A549 (cell line): ENCODE data around the gene IFT43. TPM values are rescaled to one million over a fixed set of nuclear protein-coding genes. Genes with fewer than 3 reads are reported as not detected.

Experiments
- ATAC-seq, 2 experiments: fragments of 200-7000 bp in 1 of 2; fragments of >200 bp in 1 of 2; cut with Nextera tagmentation in 1 of 2; cut with Tn5 transposase in 1 of 2; 3 replicates each; pipeline versions ENCODE4 v1.8.0 to v1.9.1; 2018 to 2020; ENCODE audit warnings: mild to moderate bottlenecking in 1 of 2, moderate library complexity in 1 of 2
- CTCF ChIA-PET: fragments of 300-600 bp; sonication (Branson Sonifier 250); formaldehyde crosslinking; extraction: SDS; loops from one replicate; lab custom pipeline; 2021; ENCODE audit warnings: antibody characterized with exemption, inconsistent platforms; lab: Yijun Ruan, JAX
- POLR2A ChIA-PET: fragments of 350-600 bp; formaldehyde crosslinking; extraction: SDS; loops from one replicate; lab custom pipeline; 2021; ENCODE audit warnings: antibody characterized with exemption, inconsistent platforms; lab: Yijun Ruan, JAX
- DNase-seq, 2 experiments: peaks; one replicate each; pipeline versions ENCODE4 v3.0.0 to v3.0.0-alpha.2; 2011 to 2016; ENCODE audit warnings: low read depth in 1 of 2, low spot score in 1 of 2
- FAIRE-seq: peaks from 2 replicates; lab custom pipeline; 2011; peaks lifted over from hg19 to GRCh38; lab: Jason Lieb, UNC
- H3K27ac ChIP-seq, 2 experiments: fragments of >200 bp; sonication (Bioruptor Twin); formaldehyde crosslinking; 3 replicates each; pipeline ENCODE4 v1.5.1; 2016 to 2017
- H3K4me1 ChIP-seq: fragments of >200 bp; sonication (Bioruptor Twin); formaldehyde crosslinking; 3 replicates; pipeline ENCODE4 v1.6.1; 2016
- H3K4me2 ChIP-seq: fragments of >200 bp; sonication (Bioruptor Twin); formaldehyde crosslinking; 3 replicates; pipeline ENCODE4 v1.6.1; 2016
- H3K4me3 ChIP-seq: fragments of >200 bp; sonication (Bioruptor Twin); formaldehyde crosslinking; 3 replicates; pipeline ENCODE4 v1.5.1; 2016
- H3K9me3 ChIP-seq: fragments of >200 bp; sonication (Bioruptor Twin); formaldehyde crosslinking; 3 replicates; pipeline ENCODE4 v1.6.1; 2016
- BHLHE40 ChIP-seq: IDR thresholded peaks from 2 replicates; pipeline ENCODE4 v1.6.1; 2012; ENCODE audit warnings: low read depth, low read length, inconsistent platforms
- CBX2 ChIP-seq: fragments of 200-600 bp; sonication (generic); IDR thresholded peaks from 2 replicates; pipeline ENCODE4 v1.6.1; 2016; ENCODE audit warnings: low read depth, mild to moderate bottlenecking, borderline replicate concordance
- CBX8 ChIP-seq: fragments of 200-600 bp; sonication (generic); IDR thresholded peaks from 2 replicates; pipeline ENCODE4 v1.6.1; 2016
- CEBPB ChIP-seq, 2 experiments: fragments of >200 bp in 1 of 2; sonication (Bioruptor Twin) in 1 of 2; formaldehyde crosslinking in 1 of 2; IDR thresholded peaks; 2 replicates each; pipeline ENCODE4 v1.6.1; 2012 to 2016
- CHD2 ChIP-seq: fragments of 150-350 bp; IDR thresholded peaks from 2 replicates; pipeline ENCODE4 v1.6.1; 2014; ENCODE audit warnings: low read length; ENCODE audit not compliant: partially characterized antibody
- EHF ChIP-seq: fragments of 250-450 bp; sonication (Bioruptor Pico); IDR thresholded peaks from 2 replicates; pipeline ENCODE4 v1.5.0; 2020; ENCODE audit warnings: mild to moderate bottlenecking
- EHMT2 ChIP-seq: fragments of 200-600 bp; sonication (generic); IDR thresholded peaks from 2 replicates; pipeline ENCODE4 v1.6.1; 2016; ENCODE audit warnings: antibody characterized with exemption, low read depth, mild to moderate bottlenecking, moderate library complexity
- FOXS1 ChIP-seq: fragments of 250-450 bp; sonication (Bioruptor Pico); IDR thresholded peaks from 2 replicates; pipeline ENCODE4 v1.5.0; 2020; ENCODE audit warnings: mild to moderate bottlenecking, moderate library complexity
- HEYL ChIP-seq: fragments of 250-450 bp; sonication (Bioruptor Pico); IDR thresholded peaks from 2 replicates; pipeline ENCODE4 v1.8.0; 2021; ENCODE audit warnings: mild to moderate bottlenecking, moderate library complexity
- HOXA7 ChIP-seq: fragments of 250-450 bp; sonication (Bioruptor Pico); IDR thresholded peaks from 2 replicates; pipeline ENCODE4 v1.5.0; 2020; ENCODE audit warnings: mild to moderate bottlenecking, moderate library complexity
- JUN ChIP-seq, 2 experiments: fragments of >200 bp; sonication (Bioruptor Twin); formaldehyde crosslinking; IDR thresholded peaks; 2 replicates in 1 of 2; 3 replicates in 1 of 2; pipeline ENCODE4 v1.6.1; 2016 to 2017
- JUNB ChIP-seq: fragments of >200 bp; sonication (Bioruptor Twin); formaldehyde crosslinking; IDR thresholded peaks from 2 replicates; pipeline ENCODE4 v1.6.1; 2016
- KDM5A ChIP-seq: fragments of 200-600 bp; sonication (generic); IDR thresholded peaks from 2 replicates; pipeline ENCODE4 v1.6.1; 2016; ENCODE audit warnings: antibody characterized with exemption, mild to moderate bottlenecking
- MAFK ChIP-seq: fragments of 450-650 bp; IDR thresholded peaks from 2 replicates; pipeline ENCODE4 v1.6.1; 2014; ENCODE audit not compliant: partially characterized antibody
- POLR2AphosphoS2 ChIP-seq: conservative IDR thresholded peaks from 2 replicates; pipeline ENCODE4 v1.6.1; 2012; ENCODE audit warnings: low read length, improper control_type of control experiment, inconsistent platforms
- RAD21 ChIP-seq, 2 experiments: fragments of >200 bp in 1 of 2; sonication (Bioruptor Twin) in 1 of 2; formaldehyde crosslinking in 1 of 2; IDR thresholded peaks in 1 of 2; conservative IDR thresholded peaks in 1 of 2; 2 replicates in 1 of 2; 3 replicates in 1 of 2; pipeline ENCODE4 v1.6.1; 2012 to 2018; ENCODE audit warnings: inconsistent platforms in 1 of 2
- RARB ChIP-seq: fragments of 250-450 bp; sonication (Bioruptor Pico); IDR thresholded peaks from 2 replicates; pipeline ENCODE4 v1.8.0; 2021; ENCODE audit warnings: mild to moderate bottlenecking, moderate library complexity
- RFX5 ChIP-seq: fragments of 450-650 bp; IDR thresholded peaks from 2 replicates; pipeline ENCODE4 v1.7.1; 2014; ENCODE audit warnings: antibody characterized with exemption, mild to moderate bottlenecking, moderate library complexity
- RNF2 ChIP-seq: fragments of 200-600 bp; sonication (generic); IDR thresholded peaks from 2 replicates; pipeline ENCODE4 v1.6.1; 2016; ENCODE audit warnings: low read depth, mild to moderate bottlenecking, antibody characterized with exemption, moderate library complexity, borderline replicate concordance
- SREBF2 ChIP-seq: fragments of 450-650 bp; IDR thresholded peaks from 2 replicates; pipeline ENCODE4 v1.6.1; 2014; ENCODE audit warnings: mild to moderate bottlenecking, moderate library complexity
- ZNF302 ChIP-seq: fragments of 250-450 bp; sonication (Bioruptor Pico); IDR thresholded peaks from 2 replicates; pipeline ENCODE4 v1.9.0; 2021; ENCODE audit warnings: inconsistent platforms, mild to moderate bottlenecking, moderate library complexity
- WGBS: methylation state at CpG from one replicate; pipeline ENCODE4 v1.1.6; 2017; ENCODE audit errors: missing lambda C conversion rate; 5-methylcytosine and 5-hydroxymethylcytosine counted together
- polyA plus RNA-seq, 4 experiments: library from polyadenylated mRNA; depleted of rRNA in 3 of 4; stranded (reverse); fragments of >200 nt; fragmentation: RNase III in 1 of 4; extraction: RNeasy Plus Mini Kit Qiagen cat#74134 plus additional on column Dnase treatment in 1 of 4; gene quantifications; 2 replicates in 3 of 4; 3 replicates in 1 of 4; pipeline ENCODE4 v1.2.3, GENCODE V29; 2011 to 2017
- TF ChIP-seq, protein P1 (sequence below): fragments of 450-650 bp; IDR thresholded peaks from 2 replicates; pipeline ENCODE4 v1.6.1; 2014; ENCODE audit warnings: antibody characterized with exemption
- TF ChIP-seq, protein P2 (sequence below): fragments of >200 bp; sonication (Bioruptor Twin); formaldehyde crosslinking; IDR thresholded peaks from 2 replicates; pipeline ENCODE4 v1.6.1; 2016
- TF ChIP-seq, protein P3 (sequence below): IDR thresholded peaks from 2 replicates; pipeline ENCODE4 v1.6.1; 2012; ENCODE audit warnings: low read depth, borderline replicate concordance

The IFT43 gene
- polyA plus RNA-seq, 2 of the 4 experiments (the other 2 are of a cell fraction): 46.4 to 49.4 TPM

DNA sequence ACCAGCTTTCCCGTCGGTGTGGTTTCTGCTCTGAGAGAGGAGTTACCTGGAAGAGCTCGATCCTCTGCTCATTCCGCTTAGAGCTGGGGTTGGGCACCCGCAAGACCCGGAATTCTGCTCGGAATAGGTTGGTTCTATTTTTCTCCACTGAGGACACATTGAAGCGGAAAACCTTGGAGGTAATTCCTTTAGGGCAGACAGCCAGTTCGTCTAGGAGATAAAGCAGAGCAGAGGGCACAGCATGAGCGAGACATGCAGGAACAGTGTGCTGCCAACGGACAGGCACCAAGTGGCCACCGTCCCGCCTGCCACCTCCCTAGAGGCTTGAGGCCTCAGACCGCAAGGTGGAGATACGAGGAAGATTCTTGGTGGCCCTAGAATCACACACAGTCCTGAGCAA lies 14.1 kb upstream of the IFT43 start:
- CTCF ChIA-PET: interaction anchor here (0.9 to 6.2 kb wide), 4 partner anchors 9 to 261 kb away, joined by 3 to 36 read pairs (median 18); partner anchors contain the start of gene TGFB3
- Histone ChIP-seq H3K4me1 (no peaks in the 10 kb centered on the region), H3K27ac (no peak overlapping the region), H3K4me3 (no peak overlapping the region), H3K9me3 (no peaks in the 10 kb centered on the region), H3K4me2 (no peak overlapping the region)
- DNase-seq (no peak), ATAC-seq (no peak), FAIRE-seq (no peak)
- TF ChIP-seq, protein P1, sequence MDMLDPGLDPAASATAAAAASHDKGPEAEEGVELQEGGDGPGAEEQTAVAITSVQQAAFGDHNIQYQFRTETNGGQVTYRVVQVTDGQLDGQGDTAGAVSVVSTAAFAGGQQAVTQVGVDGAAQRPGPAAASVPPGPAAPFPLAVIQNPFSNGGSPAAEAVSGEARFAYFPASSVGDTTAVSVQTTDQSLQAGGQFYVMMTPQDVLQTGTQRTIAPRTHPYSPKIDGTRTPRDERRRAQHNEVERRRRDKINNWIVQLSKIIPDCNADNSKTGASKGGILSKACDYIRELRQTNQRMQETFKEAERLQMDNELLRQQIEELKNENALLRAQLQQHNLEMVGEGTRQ: no peak
- TF ChIP-seq RNF2 (no peak), EHMT2 (no peak), HEYL (CRISPR knock-in tag) (no peak), RFX5 (no peak), EHF (CRISPR knock-in tag) (no peak), BHLHE40 (no peak), JUNB (no peak), HOXA7 (CRISPR knock-in tag) (no peak), FOXS1 (CRISPR knock-in tag) (no peak), RARB (no peak), CEBPB (IDR thresholded peaks at IDR 0.05) (no peak)
- TF ChIP-seq, protein P2, sequence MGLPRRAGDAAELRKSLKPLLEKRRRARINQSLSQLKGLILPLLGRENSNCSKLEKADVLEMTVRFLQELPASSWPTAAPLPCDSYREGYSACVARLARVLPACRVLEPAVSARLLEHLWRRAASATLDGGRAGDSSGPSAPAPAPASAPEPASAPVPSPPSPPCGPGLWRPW: no peak
- 94% methylated on average over 15 of the region's 15 CpGs for WGBS
- POLR2A ChIA-PET: no interaction called here

DNA sequence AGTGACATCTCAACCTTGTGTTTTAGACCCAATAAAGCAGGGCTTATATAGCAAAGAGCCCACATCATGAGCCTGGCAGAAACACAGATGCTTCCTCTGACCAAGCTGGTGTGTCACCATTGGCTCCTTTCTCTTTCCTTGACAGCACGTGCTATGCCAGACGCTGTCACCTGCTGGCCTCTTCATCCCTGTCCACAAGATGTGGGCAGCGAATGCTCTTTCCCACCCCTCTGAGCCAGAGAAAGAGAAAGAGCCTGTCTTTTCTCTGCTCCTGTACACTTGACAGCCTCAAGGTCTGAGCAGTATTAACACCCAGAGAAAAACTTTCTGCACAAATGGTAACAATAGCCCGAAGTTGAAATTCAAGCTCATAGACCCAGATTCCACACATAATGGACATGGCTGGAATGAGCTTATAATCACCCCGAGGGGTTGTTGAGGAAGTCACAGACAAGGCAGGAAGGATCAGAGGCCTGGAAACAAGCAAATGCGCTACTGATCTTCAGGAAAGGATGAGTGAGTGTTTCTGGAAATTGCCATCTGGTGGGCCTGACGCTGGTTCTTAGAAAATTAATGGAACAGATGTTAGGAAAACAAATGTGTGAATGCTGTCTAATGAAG lies 12.7 kb upstream of the IFT43 start:
- Histone ChIP-seq H3K4me3 (no peak overlapping the region), H3K27ac (no peak overlapping the region), H3K9me3 (no peaks in the 10 kb centered on the region), H3K4me1 (peaks cover 11% of the 10 kb centered on the region; the same call in 2 of the 3 replicates), H3K4me2 (no peak overlapping the region)
- 67% methylated on average over 7 of the region's 7 CpGs for WGBS
- no peak for TF ChIP-seq CHD2
- no peak for TF ChIP-seq RAD21 (conservative IDR thresholded peaks at IDR 0.05 in 1 of 2, IDR thresholded peaks at IDR 0.05 in 1 of 2)
- TF ChIP-seq MAFK: no peak
- no peak for TF ChIP-seq ZNF302 (CRISPR knock-in tag)
- no peak for TF ChIP-seq POLR2AphosphoS2
- no peak for TF ChIP-seq CBX2
- TF ChIP-seq, protein P3, sequence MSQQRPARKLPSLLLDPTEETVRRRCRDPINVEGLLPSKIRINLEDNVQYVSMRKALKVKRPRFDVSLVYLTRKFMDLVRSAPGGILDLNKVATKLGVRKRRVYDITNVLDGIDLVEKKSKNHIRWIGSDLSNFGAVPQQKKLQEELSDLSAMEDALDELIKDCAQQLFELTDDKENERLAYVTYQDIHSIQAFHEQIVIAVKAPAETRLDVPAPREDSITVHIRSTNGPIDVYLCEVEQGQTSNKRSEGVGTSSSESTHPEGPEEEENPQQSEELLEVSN: no peak
- no peak for TF ChIP-seq KDM5A
- no peak for TF ChIP-seq JUN (IDR thresholded peaks at IDR 0.05)
- TF ChIP-seq CEBPB (IDR thresholded peaks at IDR 0.05): no peak
- no peak for TF ChIP-seq CBX8
- no peak for TF ChIP-seq EHF (CRISPR knock-in tag)
- TF ChIP-seq, protein P2: no peak
- no peak for TF ChIP-seq SREBF2
- no peak for FAIRE-seq
- ChIA-PET CTCF (interaction anchor here (1.6 to 14.3 kb wide), 4 partner anchors 9 to 395 kb away, joined by 3 to 448 read pairs (median 12); partner anchors contain the start of gene TGFB3), POLR2A (no interaction called here)
- ATAC-seq: no peak
- DNase-seq: no peak
